Endothelial cell of umbilical vein (primary cell): ENCODE results near the gene OR2A1.
"Not testable (repeated sequence)": the region's sequence is repeated elsewhere in the genome, so short reads cannot be mapped to it uniquely, and the experiment has no call there.

Source experiments
- GATA2 ChIP-seq: IDR thresholded peaks from 2 replicates; pipeline ENCODE4 v1.7.0; 2011; ENCODE audit warnings: low read depth, mild to moderate bottlenecking, moderate library complexity, mixed read lengths, low read length; ENCODE audit not compliant: insufficient read length, insufficient read depth
- JUN ChIP-seq: IDR thresholded peaks from 2 replicates; pipeline ENCODE4 v1.6.1; 2011; ENCODE audit warnings: borderline replicate concordance, low read depth; ENCODE audit not compliant: insufficient read length, insufficient read depth
- MYC ChIP-seq: IDR thresholded peaks from one replicate; pipeline ENCODE4 v1.6.1; 2011; ENCODE audit warnings: mild to moderate bottlenecking, low read depth, low read length
- POLR2A ChIP-seq: IDR thresholded peaks from 2 replicates; pipeline ENCODE4 v1.6.1; 2012; ENCODE audit warnings: low read depth, mild to moderate bottlenecking, control low read depth, low read length
- POLR2AphosphoS5 ChIP-seq: IDR thresholded peaks from 2 replicates; pipeline ENCODE4 v1.6.1; 2012; ENCODE audit warnings: low read depth, mild to moderate bottlenecking, control low read depth, low read length, moderate library complexity; ENCODE audit not compliant: insufficient read depth
- TF ChIP-seq, protein P1 (sequence below), 2 donors: IDR thresholded peaks; 1 replicate in 1 of 2; 2 replicates in 1 of 2; pipeline ENCODE4 v1.5.1; 2011; ENCODE audit warnings: low read length in 2 of 2, mild to moderate bottlenecking in 2 of 2, moderate library complexity in 2 of 2, control low read depth in 1 of 2, inconsistent platforms in 1 of 2, low read depth in 1 of 2; ENCODE audit not compliant: insufficient read depth in 1 of 2; ENCODE audit errors: extremely low read depth in 1 of 2
- TF ChIP-seq, protein P2 (sequence below): IDR thresholded peaks from 2 replicates; pipeline ENCODE4 v1.6.1; 2011; ENCODE audit not compliant: insufficient read depth, insufficient read length

DNA sequence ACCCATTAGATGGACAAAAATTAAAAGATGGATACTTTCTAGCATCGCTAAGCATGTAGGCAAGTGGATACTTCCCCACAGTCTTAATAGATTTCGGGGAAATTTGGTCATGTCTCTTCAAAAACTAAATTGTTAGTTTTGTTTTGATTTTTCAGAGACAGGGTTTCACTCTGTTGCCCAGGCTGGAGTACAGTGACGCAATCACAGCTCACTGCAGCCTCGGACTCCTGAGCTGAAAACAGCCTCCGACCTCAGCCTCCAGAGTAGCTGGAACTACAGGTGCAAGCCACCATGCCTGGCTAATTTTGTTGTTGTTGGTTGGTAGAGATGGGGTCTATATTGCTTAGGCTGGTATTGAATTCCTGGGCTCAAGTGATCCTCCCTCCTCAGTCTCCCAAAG is 13.6 kb downstream of the OR2A1 start:
- TF ChIP-seq, protein P1, sequence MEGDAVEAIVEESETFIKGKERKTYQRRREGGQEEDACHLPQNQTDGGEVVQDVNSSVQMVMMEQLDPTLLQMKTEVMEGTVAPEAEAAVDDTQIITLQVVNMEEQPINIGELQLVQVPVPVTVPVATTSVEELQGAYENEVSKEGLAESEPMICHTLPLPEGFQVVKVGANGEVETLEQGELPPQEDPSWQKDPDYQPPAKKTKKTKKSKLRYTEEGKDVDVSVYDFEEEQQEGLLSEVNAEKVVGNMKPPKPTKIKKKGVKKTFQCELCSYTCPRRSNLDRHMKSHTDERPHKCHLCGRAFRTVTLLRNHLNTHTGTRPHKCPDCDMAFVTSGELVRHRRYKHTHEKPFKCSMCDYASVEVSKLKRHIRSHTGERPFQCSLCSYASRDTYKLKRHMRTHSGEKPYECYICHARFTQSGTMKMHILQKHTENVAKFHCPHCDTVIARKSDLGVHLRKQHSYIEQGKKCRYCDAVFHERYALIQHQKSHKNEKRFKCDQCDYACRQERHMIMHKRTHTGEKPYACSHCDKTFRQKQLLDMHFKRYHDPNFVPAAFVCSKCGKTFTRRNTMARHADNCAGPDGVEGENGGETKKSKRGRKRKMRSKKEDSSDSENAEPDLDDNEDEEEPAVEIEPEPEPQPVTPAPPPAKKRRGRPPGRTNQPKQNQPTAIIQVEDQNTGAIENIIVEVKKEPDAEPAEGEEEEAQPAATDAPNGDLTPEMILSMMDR (IDR thresholded peaks at IDR 0.05; ENCODE audit: extremely low read depth in 1 of 2, insufficient read depth in 1 of 2, low read depth in 1 of 2, low read length in 2 of 2): not testable (repeated sequence)
- not testable (repeated sequence) for TF ChIP-seq GATA2, POLR2AphosphoS5, POLR2A, MYC, JUN
- TF ChIP-seq, protein P2, sequence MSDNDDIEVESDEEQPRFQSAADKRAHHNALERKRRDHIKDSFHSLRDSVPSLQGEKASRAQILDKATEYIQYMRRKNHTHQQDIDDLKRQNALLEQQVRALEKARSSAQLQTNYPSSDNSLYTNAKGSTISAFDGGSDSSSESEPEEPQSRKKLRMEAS: not testable (repeated sequence)
